Right lobe of liver (tissue), 4 donors: Measurements from ENCODE around the gene PURA.

ENCODE experiments used
- CTCF ChIP-seq, 4 donors: fragments of 200-600 bp in 3 of 4; fragments of 450-650 bp in 1 of 4; IDR thresholded peaks; one replicate each; pipeline versions ENCODE4 v1.5.1 to v1.8.0; 2016 to 2022; ENCODE audit warnings: antibody characterized with exemption in 4 of 4, mild to moderate bottlenecking in 2 of 4
- POLR2A ChIP-seq: fragments of 450-650 bp; IDR thresholded peaks from one replicate; pipeline ENCODE4 v1.6.1; 2017; ENCODE audit warnings: antibody characterized with exemption, mild to moderate bottlenecking
- donor health status: DM: no; HTN: no; CAD: no.
- donor health status: DM: no; HTN: no; CAD: no.
- donor health status: DM: no; HTN: yes; CAD: no.

GRCh38 chr5:140114341-140115185 is 654 bp downstream of the PURA start:
- no peak for TF ChIP-seq CTCF (IDR thresholded peaks at IDR 0.05)
- TF ChIP-seq POLR2A = no peak
